ENCODE data around the gene RADIL.

GRCh38 chr7:4885317-4885807 is 1.8 kb upstream of the RADIL start:
- TF ChIP-seq POLR2A (IDR thresholded peaks at IDR 0.05) = no peak
- TF ChIP-seq CTCF (IDR thresholded peaks at IDR 0.05) = no peak

Measured in body of pancreas (tissue), 4 donors.